Urinary bladder (tissue), 4 donors: ENCODE measurements around the gene PFKFB1. TPM values are rescaled to one million over a fixed set of nuclear protein-coding genes. Genes with fewer than 3 reads are reported as not detected.

Experiments used
- DNase-seq: peaks from one replicate; pipeline ENCODE4 v3.0.0-alpha.2; 2015; ENCODE audit errors: extremely low spot score
- H3K27ac ChIP-seq: one replicate; pipeline ENCODE4 v1.5.1; 2013; ENCODE audit warnings: low read depth, mild to moderate bottlenecking, moderate library complexity
- H3K36me3 ChIP-seq: one replicate; pipeline ENCODE4 v1.6.1; 2013; ENCODE audit warnings: mild to moderate bottlenecking, moderate library complexity; ENCODE audit not compliant: insufficient read depth
- H3K4me1 ChIP-seq: one replicate; pipeline ENCODE4 v1.6.1; 2013; ENCODE audit warnings: mild to moderate bottlenecking, moderate library complexity; ENCODE audit not compliant: insufficient read depth
- H3K4me3 ChIP-seq: one replicate; pipeline ENCODE4 v1.5.1; 2013; ENCODE audit warnings: low read depth, low read length
- WGBS: extraction: QIAGEN DNeasy Blood & Tissue Kit; methylation state at CpG from one replicate; pipeline ENCODE4 v1.1.7; 2013; 5-methylcytosine and 5-hydroxymethylcytosine counted together
- polyA plus RNA-seq: library from polyadenylated mRNA; stranded (reverse); fragments of 200-250 nt; gene quantifications from one replicate; pipeline ENCODE4 v1.2.3, GENCODE V29; 2013
- total RNA-seq: library from RNA; depleted of rRNA; stranded (reverse); fragments of >200 nt; gene quantifications from one replicate; pipeline ENCODE4 v1.2.3, GENCODE V29; 2014
- donor health status: healthy with polysubstance abuse.
- donor health status: healthy.

Gene PFKFB1
- 0.16 TPM for total RNA-seq
- 0.23 TPM for polyA plus RNA-seq

DNA sequence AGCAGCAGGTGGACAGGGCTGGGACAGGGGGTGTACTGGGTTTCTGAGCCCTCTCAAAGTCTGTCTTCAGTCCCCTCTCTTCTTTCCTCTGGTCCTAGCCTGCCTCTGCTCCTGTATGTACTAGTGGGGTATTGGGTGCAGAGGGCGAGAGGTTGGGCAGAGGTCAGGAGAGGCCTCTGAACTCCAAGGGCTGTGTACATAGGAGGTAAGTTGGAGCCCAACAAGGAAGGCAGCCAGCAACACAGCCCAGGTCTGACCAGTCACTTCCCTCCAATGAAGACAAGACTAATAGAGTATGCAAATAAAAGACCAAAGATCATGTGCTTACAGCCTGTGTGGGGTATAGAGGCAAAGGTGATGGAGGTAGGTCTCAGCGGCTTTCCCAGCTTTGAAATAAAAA is at the start of gene PFKFB1:
PFKFB1 (minus strand) TSS at position 90 of the 400 bp plus-strand sequence. CDS start 181 bp downstream, outside the sequence.
- WGBS: 96% methylated on average over 2 of the region's 2 CpGs
- no peak within 1 kb of the TSS for H3K4me3 ChIP-seq
- DNase-seq: no peak
- H3K27ac ChIP-seq: no peak within 1 kb of the TSS
- H3K4me1 ChIP-seq: no peaks in the 10 kb centered on the region
- no peaks in the 10 kb centered on the region for H3K36me3 ChIP-seq

DNA sequence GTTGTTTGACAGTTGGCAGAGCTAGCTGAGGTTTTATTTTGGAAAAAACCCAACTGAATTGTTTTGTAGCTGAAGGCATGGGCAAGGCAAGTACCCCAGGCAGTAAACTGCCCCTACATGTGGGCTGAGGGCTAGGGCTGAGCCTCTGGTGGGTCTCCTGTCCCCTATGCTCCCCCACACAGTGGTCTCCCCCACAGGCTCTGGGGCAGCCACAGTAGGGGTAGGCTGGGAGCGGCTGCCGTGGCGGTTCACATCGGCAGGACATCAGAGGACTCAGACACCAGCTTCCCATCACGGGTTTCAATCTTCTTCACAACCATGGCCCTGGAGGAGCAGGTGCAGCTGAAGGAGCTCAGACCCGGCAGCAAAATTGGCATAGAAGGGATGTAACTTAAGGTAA is 47.5 kb upstream of the PFKFB1 start:
- WGBS: 95% methylated on average over 6 of the region's 6 CpGs
- DNase-seq: no peak
- H3K4me1 ChIP-seq: no peaks in the 10 kb centered on the region
- no peak overlapping the region for H3K27ac ChIP-seq
- H3K36me3 ChIP-seq: no peaks in the 10 kb centered on the region
- H3K4me3 ChIP-seq: no peak overlapping the region

DNA sequence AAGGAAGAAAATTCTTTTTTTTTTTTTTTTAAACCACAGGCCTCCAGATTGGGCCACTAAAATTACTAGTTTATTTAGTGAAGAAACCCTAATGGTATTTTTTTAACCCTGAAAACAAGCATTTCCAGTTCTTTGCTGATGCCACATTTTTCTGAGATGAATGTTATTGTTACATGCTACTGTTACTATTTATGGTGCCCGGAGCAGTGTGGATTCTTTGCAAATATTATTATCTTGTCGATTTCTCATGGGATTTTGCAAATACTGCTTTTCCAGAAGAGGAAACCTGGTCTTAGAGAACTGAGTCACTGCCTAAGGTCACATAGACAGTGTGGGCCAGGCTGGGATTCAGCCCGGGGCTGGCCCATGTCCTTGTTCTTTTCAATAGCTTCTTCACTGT is 45.5 kb upstream of the PFKFB1 start:
- WGBS: 73% methylated on average over 3 of the region's 3 CpGs
- Histone ChIP-seq H3K4me1 (no peaks in the 10 kb centered on the region), H3K36me3 (no peaks in the 10 kb centered on the region), H3K27ac (no peak overlapping the region), H3K4me3 (no peak overlapping the region)
- no peak for DNase-seq

DNA sequence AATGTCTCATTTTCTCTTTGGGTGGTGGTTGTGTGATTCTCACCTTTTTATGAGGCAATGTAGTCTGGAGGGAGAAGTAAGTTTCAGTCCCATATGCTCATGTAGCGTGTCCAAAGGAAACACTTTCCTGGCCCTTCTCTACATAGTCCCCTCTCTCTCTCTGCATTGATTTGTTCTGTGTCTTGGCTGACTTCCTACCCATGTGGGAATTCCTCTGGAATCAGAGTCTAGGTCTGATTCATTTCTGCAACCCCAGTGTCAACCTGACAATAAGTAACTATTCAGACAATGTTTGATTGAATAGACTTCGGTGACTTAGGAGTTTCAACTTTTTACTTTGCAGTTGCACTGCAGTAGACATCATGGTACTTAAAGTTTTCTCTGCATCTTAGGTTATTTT is 39.4 kb upstream of the PFKFB1 start:
- no peak overlapping the region for H3K27ac ChIP-seq
- H3K4me1 ChIP-seq: no peaks in the 10 kb centered on the region
- 86% methylated on average over 2 of the region's 2 CpGs for WGBS
- H3K36me3 ChIP-seq: no peaks in the 10 kb centered on the region
- H3K4me3 ChIP-seq: no peak overlapping the region
- DNase-seq: no peak

DNA sequence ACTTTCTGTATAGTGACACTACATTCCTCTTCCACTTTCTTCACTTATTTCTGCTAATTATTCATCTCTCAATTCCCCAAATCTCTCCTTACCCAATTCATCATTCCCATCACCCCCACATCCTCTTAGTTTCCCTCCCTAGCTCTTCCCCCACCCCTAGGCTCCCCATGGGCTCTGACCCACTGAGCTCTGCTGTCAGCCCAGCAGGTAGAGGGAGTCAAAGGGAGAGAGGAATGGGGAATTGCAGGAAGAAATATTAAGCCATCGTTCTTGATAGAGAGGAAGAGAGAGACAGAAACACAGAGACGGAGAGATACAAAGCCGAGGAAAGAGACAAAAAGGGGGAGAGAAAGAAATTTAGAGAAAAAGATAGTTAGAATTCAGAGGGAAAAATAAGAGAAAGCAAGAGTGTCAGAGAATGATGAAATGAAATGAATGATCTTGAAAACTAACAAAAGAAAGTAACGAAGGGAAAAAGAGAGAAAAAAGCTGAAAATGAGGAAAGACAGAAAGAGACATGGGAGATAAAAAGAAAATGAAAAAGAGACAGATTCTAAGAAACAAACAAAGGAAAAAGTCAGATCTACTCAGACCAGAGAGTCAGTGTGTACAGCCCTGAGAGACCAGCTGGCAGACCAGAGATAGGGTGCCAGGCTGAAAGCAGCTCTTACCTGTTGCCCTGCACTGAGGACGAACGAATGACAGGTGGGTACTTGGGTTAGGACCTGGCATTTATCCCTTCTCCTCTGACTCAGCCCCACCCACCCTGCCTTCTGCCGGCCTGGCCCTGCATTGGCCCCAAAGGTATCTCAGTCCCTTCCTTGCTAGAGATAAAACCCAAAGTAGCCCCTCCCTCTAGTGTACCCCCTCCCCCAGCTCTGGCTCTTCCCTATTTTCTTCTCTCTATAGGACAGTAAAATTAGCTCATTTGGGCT is 36.5 kb upstream of the PFKFB1 start, which contains the start of gene ALAS2:
ALAS2 (minus strand) TSS at position 707 of the 935 bp plus-strand sequence. CDS start 4,977 bp downstream, outside the sequence.
- H3K4me3 ChIP-seq: no peak within 1 kb of the TSS
- WGBS: 59% methylated on average over 7 of the region's 7 CpGs
- H3K4me1 ChIP-seq: no peaks in the 10 kb centered on the region
- no peaks in the 10 kb centered on the region for H3K36me3 ChIP-seq
- no peak for DNase-seq
- no peak within 1 kb of the TSS for H3K27ac ChIP-seq

DNA sequence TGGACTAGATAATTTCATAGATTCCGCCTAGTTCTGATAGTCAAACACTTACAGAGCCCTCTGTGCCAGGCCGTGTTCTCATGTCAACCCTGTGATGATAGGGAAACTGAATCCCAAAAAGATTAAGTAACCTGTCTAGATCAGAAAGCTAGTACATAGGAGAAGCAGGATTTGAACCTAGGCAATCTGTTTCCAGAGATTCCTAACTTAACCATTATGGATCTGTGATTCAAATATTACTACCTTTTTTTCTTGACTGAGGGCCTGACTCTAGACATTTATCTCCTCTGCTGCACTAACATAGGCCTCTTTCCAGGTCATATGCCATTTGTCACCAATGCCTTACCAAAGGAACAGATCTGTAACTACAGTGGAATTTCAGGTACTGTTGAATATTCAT is 35.3 kb upstream of the PFKFB1 start:
- Histone ChIP-seq H3K4me3 (no peak overlapping the region), H3K4me1 (no peaks in the 10 kb centered on the region), H3K36me3 (no peaks in the 10 kb centered on the region), H3K27ac (no peak overlapping the region)
- 82% methylated on average over 2 of the region's 2 CpGs for WGBS
- DNase-seq: no peak

DNA sequence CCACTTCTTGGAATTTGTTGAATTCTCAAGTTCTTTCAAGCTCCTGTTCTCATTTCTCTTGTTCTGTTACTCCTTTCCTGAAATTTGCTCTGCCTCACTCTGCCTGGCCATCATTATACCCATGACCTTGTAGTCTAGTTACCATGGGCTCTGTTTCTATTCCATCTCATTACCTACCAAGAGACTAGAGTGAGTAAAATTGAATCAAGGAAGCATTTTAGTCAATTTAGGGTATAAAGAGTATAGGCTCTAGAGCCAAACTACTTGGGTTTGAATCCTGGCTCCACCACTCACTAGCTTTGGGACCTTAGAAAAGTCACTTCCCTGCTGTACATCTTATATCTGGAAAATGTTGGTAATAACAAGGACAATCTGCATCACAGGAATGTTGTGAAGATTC is 34.6 kb upstream of the PFKFB1 start:
- no peaks in the 10 kb centered on the region for H3K36me3 ChIP-seq
- no peak for DNase-seq
- no peak overlapping the region for H3K27ac ChIP-seq

DNA sequence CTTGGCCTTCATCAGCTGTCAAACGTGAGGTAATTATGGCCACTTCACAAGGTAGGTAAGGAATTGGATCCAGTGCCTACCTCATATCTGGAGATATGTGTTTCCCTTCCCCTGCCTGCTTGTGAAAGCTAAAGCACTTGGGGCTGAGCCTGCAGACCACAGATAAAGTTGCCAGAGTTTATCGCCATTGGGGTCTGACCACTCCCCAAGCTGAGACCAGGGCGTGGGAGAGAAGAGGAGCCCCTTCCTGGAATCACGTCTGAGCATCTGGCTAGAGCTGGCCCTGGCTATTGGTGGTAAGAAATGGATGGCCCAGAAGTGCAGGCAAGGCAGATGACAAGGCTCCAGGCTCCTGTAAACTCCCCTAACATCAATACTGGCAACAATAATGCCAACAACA is 34.1 kb upstream of the PFKFB1 start:
- no peak for DNase-seq
- 60% methylated on average over 4 of the region's 4 CpGs for WGBS
- no peaks in the 10 kb centered on the region for H3K4me1 ChIP-seq
- H3K4me3 ChIP-seq: no peak overlapping the region
- H3K36me3 ChIP-seq: no peaks in the 10 kb centered on the region
- H3K27ac ChIP-seq: no peak overlapping the region

More for the DNA sequence above, 34.6 kb upstream of the PFKFB1 start:
- H3K4me3 ChIP-seq: no peak overlapping the region
- H3K4me1 ChIP-seq: no peaks in the 10 kb centered on the region

DNA sequence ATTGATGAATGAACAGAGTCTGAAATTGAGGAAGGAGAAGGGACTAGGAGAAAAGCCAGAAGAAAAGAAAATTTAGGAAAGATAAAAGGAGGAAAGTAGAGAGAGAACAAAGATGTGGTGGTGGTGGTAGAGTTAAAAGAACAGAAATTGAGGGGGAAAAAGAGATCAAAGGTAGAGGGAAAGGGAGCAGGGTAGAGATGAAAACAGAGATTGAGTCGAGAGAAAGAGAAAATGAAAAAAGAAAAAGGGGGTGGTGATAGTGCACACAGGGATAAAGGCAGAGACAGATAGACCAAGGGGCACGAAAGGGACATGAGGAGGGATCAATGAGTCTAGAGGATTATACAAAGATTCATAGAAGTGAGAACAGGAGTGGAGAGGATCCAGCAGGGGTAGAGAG is 32.9 kb upstream of the PFKFB1 start:
- no peak for DNase-seq
- H3K27ac ChIP-seq: no peak overlapping the region
- WGBS: 62% methylated on average over 2 of the region's 2 CpGs
- no peaks in the 10 kb centered on the region for H3K36me3 ChIP-seq
- no peaks in the 10 kb centered on the region for H3K4me1 ChIP-seq
- no peak overlapping the region for H3K4me3 ChIP-seq

DNA sequence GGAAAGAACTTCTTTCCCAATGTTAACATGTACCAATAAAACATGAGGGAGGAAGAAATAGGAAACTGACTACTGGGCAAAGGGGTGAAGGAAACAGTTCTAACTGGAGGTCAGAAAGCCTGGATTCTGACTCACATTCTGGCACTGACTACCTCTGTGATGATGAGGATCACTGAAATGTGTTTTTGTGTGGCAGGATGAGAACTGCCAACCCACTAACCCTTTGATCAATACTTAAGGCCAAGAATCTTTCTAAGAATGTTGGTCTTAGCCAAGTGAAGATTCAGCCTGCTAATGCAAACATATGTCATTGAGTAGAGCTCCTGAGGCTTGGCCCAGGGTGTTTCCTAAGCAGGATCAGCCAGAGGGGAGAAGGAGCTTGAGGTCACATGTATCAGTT is 32.2 kb upstream of the PFKFB1 start:
- DNase-seq: no peak
- H3K4me1 ChIP-seq: no peaks in the 10 kb centered on the region
- no peak overlapping the region for H3K27ac ChIP-seq
- no peak overlapping the region for H3K4me3 ChIP-seq
- H3K36me3 ChIP-seq: no peaks in the 10 kb centered on the region

DNA sequence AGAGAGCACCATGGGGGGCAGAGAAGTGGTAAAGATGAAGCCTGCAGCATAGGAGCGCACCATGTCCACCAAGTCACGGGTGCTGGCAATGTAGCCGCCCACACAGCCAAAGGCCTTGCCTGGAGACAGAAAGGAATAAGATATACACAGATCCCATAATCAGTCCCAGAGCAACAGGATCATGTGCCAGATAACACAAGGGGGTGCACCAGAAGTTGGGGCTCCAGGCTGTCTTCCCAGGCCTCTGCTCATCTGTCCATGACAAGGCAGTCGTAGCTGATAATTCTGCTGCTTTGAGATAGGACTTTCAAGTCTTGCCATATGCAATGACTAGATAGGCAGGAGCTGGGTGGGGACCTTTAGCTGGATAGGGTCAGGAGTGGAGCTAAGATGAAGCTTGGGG is 20.9 kb upstream of the PFKFB1 start:
- no peaks in the 10 kb centered on the region for H3K36me3 ChIP-seq

DNA sequence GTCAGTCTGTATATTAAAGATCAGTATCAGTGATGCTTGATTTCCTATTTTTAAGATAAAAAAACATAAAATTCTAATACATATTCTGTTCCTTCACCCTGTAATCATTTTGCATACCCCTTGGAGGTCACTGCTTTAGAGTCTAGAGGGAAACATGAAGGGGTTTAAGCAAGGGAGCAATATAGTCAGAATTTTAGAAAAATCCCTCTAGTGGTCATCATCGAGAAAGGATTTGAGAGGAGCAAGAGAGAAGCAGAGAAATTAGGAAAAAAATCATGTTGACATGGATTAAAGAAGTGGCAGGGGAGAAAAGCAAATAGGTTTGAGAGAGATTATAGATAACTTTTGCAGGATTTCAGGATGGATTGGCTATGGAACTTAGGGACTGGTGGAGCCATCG is 17.3 kb upstream of the PFKFB1 start:
- Histone ChIP-seq H3K27ac (no peak overlapping the region), H3K4me3 (no peak overlapping the region), H3K36me3 (no peaks in the 10 kb centered on the region), H3K4me1 (no peaks in the 10 kb centered on the region)
- WGBS: 44% methylated on average over 2 of the region's 2 CpGs
- DNase-seq: no peak

More for the DNA sequence above, 20.9 kb upstream of the PFKFB1 start:
- Histone ChIP-seq H3K27ac (no peak overlapping the region), H3K4me1 (no peaks in the 10 kb centered on the region), H3K4me3 (no peak overlapping the region)
- WGBS: 95% methylated on average over 4 of the region's 4 CpGs
- DNase-seq: no peak

DNA sequence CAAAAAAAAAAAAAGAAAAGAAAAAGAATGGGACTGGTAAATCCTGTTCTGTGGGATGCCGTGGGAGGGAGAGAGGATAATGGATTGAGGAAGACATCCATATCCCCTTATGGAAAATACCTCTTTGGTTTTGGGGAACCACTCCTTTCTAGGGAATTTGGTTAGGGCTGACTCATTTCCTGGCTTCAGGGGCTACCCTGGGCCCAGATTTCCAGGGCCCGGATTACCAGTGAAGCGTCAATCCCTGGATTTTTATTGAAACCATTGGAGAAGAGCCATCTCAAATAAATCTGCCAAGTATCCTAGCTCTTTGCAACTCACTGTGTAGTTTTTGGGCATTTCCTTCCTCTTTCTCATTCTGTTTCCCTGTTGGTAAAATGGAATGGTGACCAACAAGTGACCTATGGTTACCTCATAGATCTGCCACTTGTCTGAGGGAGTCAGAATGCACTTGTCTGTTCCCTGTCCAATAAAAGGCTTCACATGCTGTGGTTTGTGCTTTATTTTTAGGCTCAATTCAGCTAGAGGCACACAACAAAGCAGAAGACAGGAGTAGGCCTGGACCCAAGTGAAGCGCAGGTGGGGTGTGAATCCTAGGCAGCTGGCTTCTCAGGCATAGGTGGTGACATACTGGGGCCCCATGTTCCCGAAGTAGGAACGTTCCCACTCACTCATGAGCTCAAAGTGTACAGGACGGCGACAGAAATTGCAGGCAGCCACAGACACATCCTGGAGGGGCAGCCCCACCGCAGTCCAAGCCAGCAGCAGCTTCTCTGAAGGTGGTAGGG is 14.8 kb upstream of the PFKFB1 start:
- WGBS: 37% methylated on average over 9 of the region's 9 CpGs
- H3K27ac ChIP-seq: no peak overlapping the region
- no peak for DNase-seq

DNA sequence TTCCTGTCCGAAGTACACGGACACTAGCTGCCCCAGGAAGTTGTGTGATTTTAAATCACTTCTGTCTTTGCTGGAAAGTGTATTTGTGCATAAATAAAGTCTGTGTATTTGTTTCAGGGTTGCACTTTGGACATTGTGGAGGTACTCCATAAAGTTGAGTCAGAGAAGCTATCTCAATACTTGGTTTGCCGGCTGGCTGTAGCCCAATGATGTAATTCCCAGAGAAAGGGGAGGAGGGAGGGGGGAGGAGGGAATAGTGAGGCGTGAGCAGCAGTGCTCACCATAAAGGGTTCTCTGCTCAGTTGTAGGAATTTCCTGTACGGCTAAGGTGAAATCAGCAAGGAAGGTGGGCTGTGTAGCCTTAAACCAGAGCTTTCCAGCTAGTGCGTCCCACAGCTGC is 13.7 kb upstream of the PFKFB1 start:
- Histone ChIP-seq H3K27ac (no peak overlapping the region), H3K4me3 (no peak overlapping the region), H3K36me3 (no peaks in the 10 kb centered on the region), H3K4me1 (no peaks in the 10 kb centered on the region)
- 34% methylated on average over 6 of the region's 6 CpGs for WGBS
- no peak for DNase-seq

More for the DNA sequence above, 14.8 kb upstream of the PFKFB1 start:
- Histone ChIP-seq H3K4me3 (no peak overlapping the region), H3K4me1 (no peaks in the 10 kb centered on the region), H3K36me3 (no peaks in the 10 kb centered on the region)
